OCI-LY3 (cell line): ENCODE results near the gene CCDC141.
A peak's percentile ranks its signal among the peaks of the same experiment; 100 is the strongest.

Experiments
- H2AFZ ChIP-seq: fragments of 200-600, 300-600 bp; shearing (Covaris generic); 2 replicates; pipeline ENCODE4 v1.6.0; 2014; ENCODE audit warnings: antibody characterized with exemption, low read depth, low read length
- H3K27ac ChIP-seq: fragments of 200-600, 300-600 bp; sonication (generic); 2 replicates; pipeline ENCODE4 v1.5.1; 2014; ENCODE audit warnings: mild to moderate bottlenecking, low read length, moderate library complexity, mixed read lengths
- H3K27me3 ChIP-seq: fragments of 200-600, 300-600 bp; sonication (generic); 2 replicates; pipeline ENCODE4 v1.6.1; 2014; ENCODE audit warnings: low read depth, low read length, mixed read lengths
- H3K36me3 ChIP-seq: fragments of 200-600, 300-600 bp; sonication (generic); replicated peaks from 2 replicates; pipeline ENCODE3; 2014; ENCODE audit warnings: low read depth, low read length, mixed read lengths
- H3K4me1 ChIP-seq: fragments of 300-600, 200-600 bp; sonication (generic); 2 replicates; pipeline ENCODE4 v1.6.1; 2014; ENCODE audit warnings: low read length, mixed read lengths
- H3K4me2 ChIP-seq: fragments of 200-600, 300-600 bp; sonication (generic); 2 replicates; pipeline ENCODE4 v1.6.1; 2014; ENCODE audit warnings: low read length, mixed read lengths
- H3K4me3 ChIP-seq: fragments of 300-600, 200-600 bp; sonication (generic); 2 replicates; pipeline ENCODE4 v1.5.1; 2014; ENCODE audit warnings: antibody characterized with exemption, mild to moderate bottlenecking, low read length, moderate library complexity
- H3K79me2 ChIP-seq: fragments of 300-600, 200-600 bp; shearing (Covaris generic); 2 replicates; pipeline ENCODE4 v1.6.1; 2014; ENCODE audit warnings: mild to moderate bottlenecking, low read length, mixed read lengths
- H3K9ac ChIP-seq: fragments of 300-600, 200-600 bp; shearing (Covaris generic); 2 replicates; pipeline ENCODE4 v1.6.0; 2014; ENCODE audit warnings: mild to moderate bottlenecking, low read length, moderate library complexity
- H3K9me3 ChIP-seq: fragments of 200-600, 300-600 bp; shearing (Covaris generic); 2 replicates; pipeline ENCODE4 v1.6.1; 2014; ENCODE audit warnings: low read length, mixed read lengths; ENCODE audit not compliant: insufficient read depth
- H4K20me1 ChIP-seq: fragments of 200-600, 300-600 bp; sonication (generic); 2 replicates; pipeline ENCODE4 v1.6.1; 2016; ENCODE audit warnings: low read length, mixed read lengths; ENCODE audit not compliant: insufficient read depth
- EZH2phosphoT487 ChIP-seq: fragments of 200-600 bp; shearing (Covaris generic); IDR thresholded peaks from 2 replicates; pipeline ENCODE4 v1.6.1; 2018; ENCODE audit warnings: antibody characterized with exemption, mixed run types, low read depth
- TF ChIP-seq, protein P1 (sequence below): fragments of 200-600, 300-600 bp; sonication (generic); IDR thresholded peaks from 2 replicates; pipeline ENCODE4 v1.5.1; 2014; ENCODE audit warnings: antibody characterized with exemption, low read length, low read depth

The CCDC141 gene

DNA sequence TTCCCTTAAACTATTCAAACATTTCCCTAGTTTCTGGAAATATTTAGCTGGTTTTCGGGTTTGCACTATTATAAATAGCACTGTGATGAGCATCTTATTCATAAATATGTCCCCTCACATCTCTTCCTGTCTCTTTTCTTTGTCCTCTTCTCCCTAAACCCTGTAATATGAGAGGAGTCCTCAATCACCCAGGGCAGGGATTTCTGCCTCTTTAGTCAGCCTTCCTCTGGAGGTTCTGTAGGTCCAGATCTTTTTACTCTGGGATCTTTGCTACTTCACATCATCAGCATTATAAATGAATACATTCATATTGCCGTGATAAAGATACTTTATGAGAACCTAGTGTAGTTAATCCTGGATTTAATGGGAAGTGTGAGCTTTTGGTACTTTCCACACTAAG is 154.8 kb downstream of the CCDC141 start:
- Histone ChIP-seq H3K4me2 (no peak overlapping the region), H3K36me3 (no peaks in the 10 kb centered on the region), H3K27ac (no peak overlapping the region), H4K20me1 (no peaks in the 10 kb centered on the region), H3K4me3 (no peak overlapping the region), H3K9ac (no peak overlapping the region), H2AFZ (no peak overlapping the region), H3K27me3 (no peaks in the 10 kb centered on the region), H3K9me3 (no peaks in the 10 kb centered on the region), H3K4me1 (no peaks in the 10 kb centered on the region), H3K79me2 (no peaks in the 10 kb centered on the region)
- no peak for TF ChIP-seq EZH2phosphoT487
- TF ChIP-seq, protein P1, sequence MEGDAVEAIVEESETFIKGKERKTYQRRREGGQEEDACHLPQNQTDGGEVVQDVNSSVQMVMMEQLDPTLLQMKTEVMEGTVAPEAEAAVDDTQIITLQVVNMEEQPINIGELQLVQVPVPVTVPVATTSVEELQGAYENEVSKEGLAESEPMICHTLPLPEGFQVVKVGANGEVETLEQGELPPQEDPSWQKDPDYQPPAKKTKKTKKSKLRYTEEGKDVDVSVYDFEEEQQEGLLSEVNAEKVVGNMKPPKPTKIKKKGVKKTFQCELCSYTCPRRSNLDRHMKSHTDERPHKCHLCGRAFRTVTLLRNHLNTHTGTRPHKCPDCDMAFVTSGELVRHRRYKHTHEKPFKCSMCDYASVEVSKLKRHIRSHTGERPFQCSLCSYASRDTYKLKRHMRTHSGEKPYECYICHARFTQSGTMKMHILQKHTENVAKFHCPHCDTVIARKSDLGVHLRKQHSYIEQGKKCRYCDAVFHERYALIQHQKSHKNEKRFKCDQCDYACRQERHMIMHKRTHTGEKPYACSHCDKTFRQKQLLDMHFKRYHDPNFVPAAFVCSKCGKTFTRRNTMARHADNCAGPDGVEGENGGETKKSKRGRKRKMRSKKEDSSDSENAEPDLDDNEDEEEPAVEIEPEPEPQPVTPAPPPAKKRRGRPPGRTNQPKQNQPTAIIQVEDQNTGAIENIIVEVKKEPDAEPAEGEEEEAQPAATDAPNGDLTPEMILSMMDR = no peak

- Histone ChIP-seq H3K4me3 (no peak overlapping the region), H3K9ac (no peak overlapping the region), H3K4me2 (no peak overlapping the region), H4K20me1 (no peaks in the 10 kb centered on the region), H3K4me1 (no peaks in the 10 kb centered on the region), H3K36me3 (no peaks in the 10 kb centered on the region), H3K27ac (no peak overlapping the region), H2AFZ (no peak overlapping the region), H3K27me3 (no peaks in the 10 kb centered on the region), H3K9me3 (no peaks in the 10 kb centered on the region), H3K79me2 (no peaks in the 10 kb centered on the region)
- TF ChIP-seq, protein P1 = no peak
- no peak for TF ChIP-seq EZH2phosphoT487
Observed at GRCh38 chr2:178892751-178893625, 156.9 kb downstream of the CCDC141 start.

DNA sequence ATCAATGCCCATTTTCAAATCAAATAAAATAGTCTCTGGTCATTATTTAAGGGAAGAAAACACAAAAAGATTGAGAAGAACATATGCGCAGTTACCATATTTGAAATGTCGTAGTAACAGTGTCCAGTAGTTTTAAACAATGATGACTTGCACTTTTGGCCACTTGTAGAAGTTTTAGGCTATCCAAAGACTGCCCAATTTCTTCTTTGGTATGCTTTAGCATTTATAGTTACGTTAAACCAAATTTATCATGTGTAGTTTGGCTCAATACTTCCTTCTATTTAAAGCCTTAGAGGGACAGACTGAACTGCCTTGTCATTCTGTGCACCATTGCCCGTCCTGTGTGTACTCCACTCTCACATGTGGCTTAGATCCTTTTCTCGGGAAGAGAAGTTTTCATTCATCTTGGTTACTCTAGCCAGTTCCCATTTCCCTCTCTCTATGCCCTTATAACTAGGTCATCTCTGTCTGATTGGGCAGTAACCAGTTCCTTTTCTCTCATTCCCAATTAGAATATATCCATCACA is 157.9 kb downstream of the CCDC141 start:
- H3K27me3 ChIP-seq = no peaks in the 10 kb centered on the region
- no peaks in the 10 kb centered on the region for H3K36me3 ChIP-seq
- H3K27ac ChIP-seq = no peak overlapping the region
- H3K4me1 ChIP-seq = no peaks in the 10 kb centered on the region
- H3K9ac ChIP-seq = no peak overlapping the region
- H4K20me1 ChIP-seq = no peaks in the 10 kb centered on the region
- H3K4me3 ChIP-seq = no peak overlapping the region
- no peaks in the 10 kb centered on the region for H3K79me2 ChIP-seq
- no peaks in the 10 kb centered on the region for H3K9me3 ChIP-seq
- H2AFZ ChIP-seq = no peak overlapping the region
- TF ChIP-seq, protein P1 = no peak
- TF ChIP-seq EZH2phosphoT487 = no peak
- H3K4me2 ChIP-seq = no peak overlapping the region

DNA sequence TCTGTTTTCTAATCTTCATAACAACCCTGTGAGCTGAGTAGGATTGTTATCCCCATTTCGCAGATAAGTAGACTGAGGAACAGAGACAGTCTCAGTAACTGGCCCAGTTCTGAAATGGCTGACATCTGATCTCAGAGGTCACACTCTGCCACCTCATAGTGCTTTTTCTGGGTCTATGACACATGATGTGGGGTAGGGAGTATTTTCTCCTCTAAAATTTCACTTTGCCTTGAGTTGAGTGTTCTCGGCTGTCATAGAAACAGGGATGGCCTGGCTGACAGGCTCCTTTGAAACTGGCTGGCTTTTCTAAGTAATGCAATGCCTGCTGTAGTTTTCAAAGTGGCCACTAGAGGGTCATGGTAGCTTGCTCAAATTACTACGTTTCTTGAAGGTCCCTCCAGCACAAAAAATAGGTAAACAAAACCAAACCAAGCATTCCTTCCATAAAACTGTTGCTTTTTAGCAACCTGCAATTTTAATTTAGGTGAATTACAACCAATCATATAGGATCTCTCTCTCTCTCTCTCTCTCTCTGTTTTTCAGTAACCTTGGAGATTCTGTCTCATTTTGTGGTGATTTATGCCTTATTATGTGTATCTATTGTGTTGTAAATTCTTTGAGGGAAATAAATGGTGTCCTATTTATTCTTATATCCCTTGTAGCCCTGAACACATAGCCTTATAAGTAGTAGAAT is 158.5 kb downstream of the CCDC141 start:
- Histone ChIP-seq H3K36me3 (no peaks in the 10 kb centered on the region), H3K27ac (no peak overlapping the region), H3K4me3 (no peak overlapping the region), H3K9ac (no peak overlapping the region), H3K4me1 (no peaks in the 10 kb centered on the region), H4K20me1 (no peaks in the 10 kb centered on the region), H2AFZ (peak overlapping the region; percentile 18; the same call in 1 of the 2 replicates), H3K27me3 (no peaks in the 10 kb centered on the region), H3K9me3 (no peaks in the 10 kb centered on the region), H3K4me2 (no peak overlapping the region), H3K79me2 (no peaks in the 10 kb centered on the region)
- TF ChIP-seq, protein P1 = peak; percentile 88
- no peak for TF ChIP-seq EZH2phosphoT487
